HG03039 (cell line): ENCODE measurements around the gene GREM2.

Source experiments
- ATAC-seq: cut with Tn5 transposase; IDR thresholded peaks from one replicate; pipeline ENCODE4 v1.9.1; 2021; ENCODE audit warnings: mild to moderate bottlenecking, moderate library complexity; ENCODE audit not compliant: unreplicated experiment

Gene GREM2

DNA sequence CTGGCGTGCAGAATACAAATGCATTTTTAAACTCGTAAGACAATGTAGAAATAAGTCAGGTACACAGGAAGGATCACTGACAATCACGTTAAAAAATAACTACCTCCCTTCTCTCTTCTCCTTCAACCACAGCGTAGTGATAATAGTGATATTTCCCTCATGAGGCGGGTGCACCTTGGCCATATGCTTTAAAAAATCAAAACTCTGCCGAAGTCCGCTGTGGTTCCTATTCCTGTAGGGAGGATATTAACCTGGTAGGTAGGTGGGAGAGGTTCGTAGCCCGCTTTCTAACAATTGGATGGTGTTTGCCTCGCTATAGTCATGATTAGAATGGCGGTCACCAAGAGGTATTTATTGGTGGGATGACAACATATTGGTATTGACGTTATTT, 732 bp downstream of the GREM2 start:
- no peak for ATAC-seq

DNA sequence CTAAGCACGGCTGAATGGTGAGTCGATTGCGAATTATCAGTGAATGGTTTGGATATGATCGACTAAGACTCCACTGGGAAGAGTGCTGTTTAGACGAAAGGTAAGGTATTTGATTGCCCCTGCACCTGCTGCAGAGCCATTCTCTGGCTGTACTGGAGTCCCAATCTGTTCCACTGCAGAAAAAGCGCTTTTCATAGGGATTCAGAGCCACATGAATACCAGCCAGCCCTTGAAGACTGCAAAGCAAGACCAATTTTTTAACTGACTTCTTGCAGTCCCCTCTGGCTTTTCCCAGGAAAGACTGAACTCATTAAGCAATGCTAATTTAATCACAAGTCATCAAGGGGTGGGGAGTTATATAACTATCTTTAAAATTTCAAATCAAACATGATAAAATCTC, 1.3 kb downstream of the GREM2 start:
- ATAC-seq = no peak

DNA sequence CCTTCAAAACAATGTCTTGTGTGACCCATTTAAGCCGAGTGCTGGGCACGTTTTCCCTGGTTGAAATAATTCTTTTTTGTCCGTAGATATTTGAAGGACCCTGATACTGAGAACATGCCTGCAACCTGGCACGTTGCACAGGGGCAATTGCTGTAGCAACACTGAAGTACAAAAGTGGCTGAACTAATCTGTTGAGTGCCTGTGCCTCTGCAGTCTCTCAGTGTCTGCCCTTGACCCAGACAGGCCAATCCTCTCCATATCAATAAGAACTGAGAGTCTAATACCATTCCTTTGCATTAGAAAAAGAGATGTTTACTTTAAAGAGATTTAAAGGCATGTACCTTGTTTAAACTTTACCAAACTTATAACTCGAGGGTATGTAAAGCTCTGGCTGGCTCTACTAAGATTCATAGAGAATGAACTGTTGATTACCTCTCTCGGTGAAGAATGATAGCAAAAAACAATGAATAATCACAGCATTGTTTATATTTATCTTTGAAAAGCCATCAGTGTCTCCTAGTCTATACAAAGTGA, 2.4 kb downstream of the GREM2 start:
- no peak for ATAC-seq

DNA sequence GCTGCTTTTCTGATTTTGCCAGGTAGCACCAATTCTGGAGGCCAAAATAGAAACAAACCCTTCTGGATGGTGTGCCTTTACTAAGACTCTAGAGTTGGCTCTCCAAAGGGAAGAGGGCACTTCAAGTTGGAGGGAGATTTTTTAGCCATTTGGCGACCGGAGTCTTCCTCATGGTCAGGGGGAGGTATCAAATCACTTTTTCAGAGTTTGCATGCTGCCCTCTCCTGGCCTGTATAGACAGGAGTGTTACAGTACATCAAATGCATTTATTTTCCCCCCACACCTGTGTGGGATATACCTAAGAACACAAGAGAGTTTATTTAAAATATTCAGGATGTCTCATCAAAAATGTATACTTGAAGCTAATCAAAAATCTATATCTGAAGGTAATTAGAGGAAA, 3.2 kb downstream of the GREM2 start:
- ATAC-seq = no peak

DNA sequence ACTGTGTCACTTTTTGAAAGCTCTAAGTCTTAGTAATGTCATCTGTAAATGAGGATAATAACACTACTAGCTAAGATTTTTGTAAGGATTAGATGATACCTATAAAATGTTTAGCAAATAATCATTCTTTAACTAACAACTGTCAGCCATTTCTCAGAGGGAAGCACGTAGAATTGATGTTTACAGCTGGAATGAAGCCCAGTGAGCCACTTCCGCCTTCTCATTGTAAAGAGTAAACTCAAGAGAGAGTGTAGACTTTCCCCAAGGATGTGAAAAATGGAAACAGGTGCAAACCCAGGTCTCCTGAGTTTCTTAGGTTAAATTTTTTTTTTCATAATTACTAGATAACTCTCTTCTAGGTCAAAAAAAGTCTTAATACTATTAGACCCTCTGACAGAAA, 4.9 kb downstream of the GREM2 start:
- ATAC-seq = no peak

DNA sequence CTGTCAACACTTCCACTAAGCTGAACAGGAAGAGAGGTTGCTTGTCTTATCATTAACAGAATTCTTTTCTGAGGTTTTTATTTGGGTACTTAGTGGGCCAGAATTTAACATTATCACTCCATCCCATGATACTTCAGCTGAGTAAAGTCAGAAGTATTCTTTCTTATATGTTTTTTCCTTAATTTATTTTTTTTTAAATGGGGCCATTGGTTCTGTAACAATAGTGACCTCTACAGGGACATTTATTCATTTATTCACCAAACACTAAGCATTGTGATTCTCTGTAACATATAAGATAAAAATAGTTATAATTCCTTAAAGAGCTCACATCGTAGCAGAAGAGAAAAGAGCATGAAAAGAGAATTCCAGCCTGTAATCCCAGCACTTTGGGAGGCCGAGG, 9.8 kb downstream of the GREM2 start:
- no peak for ATAC-seq

DNA sequence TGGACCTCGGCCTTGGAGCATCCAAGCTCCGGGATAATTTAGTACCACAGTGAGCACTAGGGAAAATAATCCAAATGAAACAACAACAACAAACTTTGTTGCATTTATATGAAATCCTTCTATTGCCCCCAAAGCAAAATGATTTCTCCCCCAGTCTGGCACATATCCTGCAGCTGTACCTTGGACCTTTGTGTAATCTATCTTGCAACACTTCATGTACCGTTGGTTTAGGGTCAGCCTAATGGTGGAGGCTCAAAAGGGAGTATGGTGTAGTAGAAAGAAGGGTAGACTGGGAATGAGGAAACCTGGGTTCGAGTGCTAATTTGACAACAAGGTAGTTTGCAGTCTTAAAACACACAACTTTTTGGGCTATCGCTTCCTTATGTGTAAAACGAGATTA, 12.1 kb downstream of the GREM2 start:
- no peak for ATAC-seq

DNA sequence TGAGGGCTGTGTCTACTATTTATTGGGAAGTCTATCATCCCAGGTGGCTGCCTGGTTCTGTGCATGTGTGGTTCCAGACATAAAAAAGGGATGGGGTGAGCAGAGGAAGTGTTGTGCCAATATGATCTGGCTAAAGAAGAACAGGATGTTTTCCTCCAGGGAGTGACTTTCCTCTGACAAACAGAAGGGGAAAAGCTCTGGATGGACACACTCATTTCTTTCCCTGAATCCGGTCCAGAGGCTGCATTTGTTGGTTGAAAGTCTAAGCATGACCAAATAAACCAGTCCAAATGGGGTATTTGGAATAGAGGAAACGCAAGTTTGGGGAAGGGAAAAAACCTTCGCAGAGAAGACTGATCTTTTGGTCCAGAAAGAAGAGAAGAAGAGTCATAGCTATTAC, 12.7 kb downstream of the GREM2 start:
- ATAC-seq = no peak

DNA sequence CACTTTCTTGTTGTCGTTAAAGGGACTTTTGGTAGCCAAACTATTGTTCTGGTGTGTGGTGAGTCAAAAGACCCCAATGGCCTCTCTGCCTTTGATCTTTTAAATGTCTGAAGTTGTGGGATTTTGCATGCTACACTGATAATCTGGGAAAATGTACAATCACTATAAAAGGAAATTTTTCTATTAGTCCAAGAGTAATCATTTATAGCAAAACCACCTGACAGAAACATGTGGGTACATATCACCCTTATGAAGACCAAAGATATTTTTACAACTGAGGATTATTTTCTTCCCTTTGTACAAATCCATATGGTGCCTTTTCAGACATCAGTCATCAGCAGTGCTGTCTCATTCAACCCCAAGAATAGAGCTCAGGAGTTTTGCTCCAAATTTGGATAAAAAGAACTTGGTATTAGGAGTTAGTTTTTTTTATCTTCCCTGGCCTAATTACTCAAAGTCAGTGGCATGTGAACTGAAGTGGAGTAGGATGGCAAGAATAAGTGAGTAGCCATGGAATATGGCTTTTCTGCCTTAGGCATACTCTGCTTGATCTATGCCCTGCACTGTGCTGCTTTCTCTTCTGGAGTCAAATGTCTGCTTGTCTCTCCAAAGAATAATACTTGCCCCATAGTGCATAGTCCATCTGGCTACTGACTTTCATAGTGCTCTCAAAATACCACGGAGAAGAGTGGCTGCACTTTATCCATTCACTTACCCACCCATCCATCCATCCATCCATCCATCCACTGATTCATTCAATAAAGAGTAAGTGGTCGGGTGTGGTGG, 13.5 kb downstream of the GREM2 start:
- ATAC-seq = no peak

DNA sequence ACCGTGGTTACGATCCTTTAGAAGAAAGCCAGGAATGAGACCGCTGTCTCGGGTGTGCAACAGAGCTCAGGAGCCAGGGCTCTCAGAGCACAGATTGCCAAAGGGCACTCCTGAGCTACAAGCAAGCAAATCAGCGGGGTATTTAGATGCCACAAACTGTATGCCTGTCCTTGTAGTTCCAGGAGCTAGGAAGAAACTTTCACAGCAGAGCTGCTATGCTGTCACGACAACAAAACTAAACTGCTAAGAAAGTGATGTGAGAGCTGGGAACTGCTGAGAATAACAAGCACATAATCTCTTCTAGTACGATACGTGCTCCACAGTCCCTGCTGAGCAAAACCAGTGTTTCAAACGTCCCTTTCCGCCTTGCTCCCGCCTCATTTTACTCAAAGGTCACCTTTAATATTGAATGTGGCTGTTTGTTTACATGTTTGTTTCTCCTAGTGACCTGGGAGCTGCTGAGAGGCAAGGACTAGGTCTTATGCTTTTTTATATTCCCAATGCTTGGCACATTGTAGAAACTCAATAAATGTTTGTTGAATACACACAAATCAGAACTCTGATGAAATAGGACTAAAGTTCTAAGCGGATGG, 14.7 kb downstream of the GREM2 start:
- no peak for ATAC-seq

DNA sequence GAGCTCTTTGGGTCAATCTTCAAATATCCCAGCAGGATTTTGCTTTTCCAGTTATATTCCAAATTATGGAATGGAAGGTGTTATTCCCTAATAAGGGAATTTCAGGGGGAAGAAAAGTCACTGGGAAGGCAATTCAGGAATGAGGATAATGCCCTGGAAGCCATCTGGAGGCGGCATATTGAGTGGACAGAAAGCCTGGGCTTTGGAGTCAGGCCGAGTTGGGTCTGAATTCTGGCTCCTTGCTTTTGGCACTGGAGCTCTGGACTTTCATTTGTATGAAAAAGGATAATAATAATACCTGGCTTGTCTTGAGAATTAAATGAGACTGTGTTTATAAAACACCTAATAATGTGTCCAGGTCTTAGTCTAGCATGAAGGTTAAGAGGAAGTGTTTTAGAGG, 16.5 kb downstream of the GREM2 start:
- ATAC-seq = no peak

DNA sequence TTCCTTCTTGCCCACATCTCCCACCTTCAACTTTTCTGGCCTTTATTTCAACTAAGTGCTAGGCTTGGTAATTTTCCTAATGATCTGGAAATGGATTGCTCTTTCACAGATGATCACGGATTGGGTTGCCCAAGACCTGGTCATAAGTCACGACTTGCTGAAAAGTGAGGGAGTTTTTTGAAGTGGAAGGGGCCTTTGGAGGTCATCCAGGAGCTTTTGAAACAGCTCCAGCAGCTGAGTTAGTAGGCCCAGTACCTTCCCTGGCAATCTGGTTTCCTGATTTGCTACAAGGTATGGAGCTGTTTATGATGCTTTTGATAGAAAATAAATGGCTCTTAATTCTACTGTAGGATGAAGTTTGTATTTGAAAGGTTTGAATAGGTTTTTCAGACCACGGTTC, 20.4 kb downstream of the GREM2 start:
- ATAC-seq = no peak

DNA sequence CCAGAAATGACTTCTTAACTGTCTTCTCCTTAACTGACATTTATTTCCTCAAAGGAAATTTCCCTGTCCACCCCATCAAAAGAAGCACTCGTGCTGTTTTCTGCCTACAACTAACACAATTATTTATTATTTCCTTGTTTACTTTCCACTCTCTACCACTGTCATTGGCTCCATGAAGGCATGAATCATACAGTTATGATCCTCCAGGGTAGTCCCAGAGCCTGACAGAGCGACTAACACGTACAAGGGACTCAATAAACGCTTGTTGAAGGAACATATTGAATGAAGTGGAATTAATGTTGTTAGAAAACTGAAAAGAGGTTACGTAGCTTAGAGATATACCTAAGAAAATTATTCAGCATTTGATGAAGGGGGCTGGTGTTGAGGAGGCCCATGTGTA, 20.9 kb downstream of the GREM2 start:
- ATAC-seq = no peak

DNA sequence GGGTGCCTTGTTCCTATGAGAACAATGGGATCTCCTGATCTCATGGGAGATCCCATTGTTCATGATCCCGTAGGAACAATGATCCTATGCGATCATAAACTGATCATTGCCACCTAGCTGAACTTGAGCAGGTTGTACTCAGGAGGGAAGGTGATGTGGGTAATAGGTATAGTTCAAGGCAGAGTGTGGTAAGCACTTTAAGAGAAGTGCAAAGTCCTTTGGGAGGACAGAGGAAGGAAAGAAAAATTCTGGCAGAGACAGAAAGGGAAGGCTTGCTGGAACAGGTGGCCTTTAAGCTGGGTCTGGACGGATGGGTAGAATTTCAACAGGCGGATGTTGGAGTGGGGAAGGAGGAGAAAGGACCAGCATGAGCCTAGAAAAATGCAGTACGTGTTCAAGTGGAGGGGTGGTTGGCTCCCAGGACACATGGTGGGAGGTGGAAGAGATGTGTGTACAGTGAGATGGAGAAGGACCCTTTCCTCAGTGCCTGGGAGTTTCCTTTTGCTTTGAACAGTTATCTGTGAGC, 22.3 kb downstream of the GREM2 start:
- ATAC-seq = no peak

DNA sequence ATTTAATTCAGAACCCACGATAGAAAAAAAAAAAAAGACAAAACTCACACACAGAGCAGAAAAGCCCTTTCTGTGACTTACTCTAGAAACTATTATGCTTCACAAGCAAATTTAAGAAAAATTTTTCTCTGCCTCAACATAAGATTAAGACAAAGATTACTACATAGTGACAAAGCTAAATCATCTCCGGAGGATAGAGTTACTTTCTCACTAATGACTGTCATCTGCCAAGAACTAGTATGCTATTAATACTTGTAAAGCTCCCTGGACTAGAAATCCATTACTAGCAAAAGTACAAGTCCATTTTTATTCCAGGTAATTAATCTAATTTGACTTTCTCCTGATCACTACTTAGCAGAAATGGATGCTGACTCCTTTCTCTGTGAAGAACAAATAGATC, 25.9 kb downstream of the GREM2 start:
- ATAC-seq = no peak

DNA sequence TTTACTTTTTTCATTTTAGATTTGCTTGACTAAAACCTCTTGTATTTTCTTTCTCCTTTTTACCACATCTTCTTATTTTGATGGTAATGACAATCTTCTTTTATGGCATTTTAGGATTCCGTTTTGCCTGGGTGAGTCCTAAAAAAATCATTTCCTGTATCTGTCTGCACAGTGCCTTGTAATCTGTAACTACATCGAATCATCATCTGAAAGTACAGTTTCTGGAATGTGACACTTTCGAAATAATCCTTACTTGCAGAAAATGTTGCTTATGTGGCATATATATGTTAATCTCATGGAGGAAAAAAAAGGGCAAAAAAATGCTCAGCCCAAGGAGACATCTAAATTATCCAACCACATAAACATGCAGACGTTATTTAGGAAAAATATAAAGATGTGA, 29.0 kb downstream of the GREM2 start:
- no peak for ATAC-seq

DNA sequence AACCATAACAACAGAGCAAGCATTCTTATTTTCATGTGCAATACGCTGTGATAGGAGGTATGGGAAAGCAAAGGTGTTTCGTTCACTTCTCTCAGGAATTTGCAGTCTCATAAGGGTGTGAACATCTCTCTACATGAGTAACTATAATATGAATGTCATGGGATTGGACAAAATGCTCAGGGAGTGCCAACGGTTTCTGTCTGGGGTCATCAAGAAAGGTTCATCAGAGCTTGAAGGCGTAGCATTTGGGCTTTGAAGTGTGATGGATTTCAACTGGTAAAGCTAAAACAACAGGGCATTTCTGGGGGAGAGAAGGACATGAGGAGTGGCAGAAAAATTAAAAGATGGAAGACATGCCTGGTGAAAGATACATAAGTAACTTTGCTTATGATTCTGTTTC, 32.4 kb downstream of the GREM2 start:
- no peak for ATAC-seq

DNA sequence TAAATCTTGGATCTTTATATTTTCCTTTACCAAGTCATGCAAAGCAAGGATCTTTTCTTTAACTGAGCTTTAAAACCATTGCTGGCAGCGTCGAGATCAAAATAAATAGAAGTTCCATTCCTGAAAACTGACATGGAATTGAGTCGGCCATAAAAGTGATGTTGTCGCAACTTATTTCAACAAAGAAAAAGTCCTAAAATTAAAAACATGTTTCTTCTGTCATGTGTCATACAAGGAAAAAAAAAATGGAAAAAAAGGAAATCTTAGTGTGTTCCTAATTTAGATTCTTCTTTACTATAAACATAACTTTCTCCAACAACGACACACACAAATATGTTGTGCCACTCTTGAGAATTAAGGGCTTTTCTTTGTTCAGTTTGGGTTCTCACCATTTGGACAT, 34.9 kb downstream of the GREM2 start:
- ATAC-seq = no peak

DNA sequence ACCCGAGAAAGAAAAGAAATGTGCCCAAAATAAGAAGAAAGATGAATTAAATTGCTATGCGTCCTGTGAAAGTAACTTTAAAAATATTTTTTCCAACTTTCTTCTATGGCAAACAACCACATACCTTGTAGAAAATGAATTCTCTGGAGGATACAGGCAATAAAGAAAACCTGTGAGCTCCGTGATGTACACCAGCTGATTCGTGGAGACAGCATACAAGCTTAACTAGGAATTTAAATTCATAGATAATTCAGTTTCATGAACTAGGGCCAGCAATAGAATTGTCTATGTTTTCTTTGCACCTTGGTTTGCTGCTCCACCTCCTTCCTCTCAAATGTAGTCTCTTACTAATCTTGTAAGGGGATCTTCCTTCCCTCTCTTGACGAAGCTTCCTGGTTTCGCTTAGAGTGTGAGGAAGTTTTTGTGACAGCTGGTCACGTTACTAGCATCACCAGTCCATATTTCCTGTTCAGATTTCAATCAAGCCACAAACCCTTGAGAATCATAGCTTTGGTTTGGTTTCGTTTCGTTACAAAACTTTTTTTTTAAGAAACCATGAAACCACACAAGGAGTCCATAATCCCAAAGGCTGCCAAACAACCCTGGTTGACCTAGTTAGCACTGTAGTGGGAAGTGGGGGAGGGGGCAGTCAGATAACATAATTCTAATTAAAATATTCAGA, 35.8 kb downstream of the GREM2 start:
- no peak for ATAC-seq

DNA sequence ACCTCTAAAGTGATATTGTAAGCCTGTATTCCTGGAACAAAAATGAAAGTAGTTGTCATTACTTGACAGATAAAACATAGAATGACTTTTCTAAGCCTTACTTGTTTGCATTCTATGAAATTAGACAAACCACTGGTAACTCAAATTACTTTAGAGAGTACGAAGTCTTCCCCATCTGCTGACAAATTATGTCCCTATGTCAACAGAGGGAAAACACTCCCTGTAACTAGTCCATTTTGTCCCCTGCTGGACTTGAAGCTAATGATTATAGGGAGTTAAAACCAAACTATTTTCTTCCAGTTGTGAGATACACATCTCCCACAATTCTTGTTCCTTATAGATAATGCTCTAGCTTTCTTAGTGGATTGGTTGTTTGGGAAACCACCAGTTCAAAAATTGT, 39.6 kb downstream of the GREM2 start:
- no peak for ATAC-seq

DNA sequence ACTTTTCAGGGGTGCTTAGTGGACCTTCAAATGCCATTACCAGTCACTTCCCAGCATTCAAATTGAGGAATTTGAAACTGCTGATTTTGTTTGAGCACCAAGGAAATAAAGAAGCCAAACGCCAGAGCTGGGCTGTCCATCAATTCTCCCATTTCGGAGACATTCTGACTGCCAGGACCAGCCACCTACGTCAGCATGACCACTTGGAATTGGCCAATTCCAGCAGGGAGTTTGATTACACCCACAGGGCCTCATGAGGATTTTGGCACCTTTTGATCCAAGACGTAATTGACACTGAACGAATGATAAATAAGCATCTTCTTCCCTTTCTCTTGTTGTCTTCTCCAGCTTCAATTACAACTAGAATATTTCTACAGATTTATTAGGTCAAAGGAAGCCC, 40.2 kb downstream of the GREM2 start:
- ATAC-seq = no peak

DNA sequence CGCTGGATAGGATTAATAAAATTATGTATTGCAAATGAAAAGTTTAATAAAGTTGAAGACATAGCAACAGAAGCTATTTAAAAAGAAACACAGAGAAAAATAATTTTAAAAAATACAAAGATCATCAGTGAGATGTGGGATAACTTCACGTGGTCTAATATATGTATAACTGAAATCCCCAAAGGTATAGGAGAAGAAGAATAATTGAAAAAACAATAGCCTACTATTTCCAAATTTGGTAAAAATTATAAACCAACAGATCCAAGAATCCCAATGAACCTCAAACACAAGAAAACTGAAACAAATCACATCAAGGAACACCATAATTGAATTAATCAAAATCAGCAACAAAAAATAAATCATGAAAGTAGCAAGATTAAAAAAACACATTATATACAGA, 44.9 kb downstream of the GREM2 start:
- ATAC-seq = no peak
